Measurements from ENCODE around the gene PPARA.

DNA sequence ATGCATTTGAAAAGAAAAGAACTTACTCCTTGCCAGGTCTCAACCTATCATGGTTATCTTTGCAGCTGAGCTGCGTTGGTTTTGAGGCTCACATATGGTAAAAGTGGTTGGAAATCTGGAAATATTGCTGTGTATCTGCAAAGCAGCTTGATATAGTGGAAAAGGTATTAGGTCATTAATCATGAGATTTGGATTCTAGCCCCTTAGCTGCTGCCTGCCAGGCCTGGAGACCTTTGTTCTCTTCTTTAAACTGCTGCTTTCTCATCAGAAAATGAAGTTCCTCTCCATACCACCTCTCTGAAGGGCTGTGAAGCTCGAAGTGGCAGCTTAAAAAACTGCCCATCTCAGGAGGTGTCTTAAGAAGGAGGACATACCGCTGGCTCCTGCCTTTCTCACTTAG is 5.7 kb downstream of the PPARA start:
- TF ChIP-seq CTCF (IDR thresholded peaks at IDR 0.05; ENCODE audit: extremely low read depth in 1 of 2, insufficient read depth in 1 of 2, low read depth in 1 of 2, low read length in 2 of 2) (no peak), POLR2AphosphoS5 (IDR thresholded peaks at IDR 0.05; ENCODE audit: insufficient read depth, low read depth, low read length) (no peak)
